Measurements from ENCODE around the gene LAMB2.

GRCh38 chr3:49122022-49122421 lies 10.8 kb downstream of the LAMB2 start:
- no peak for TF ChIP-seq EP300 (IDR thresholded peaks at IDR 0.05; ENCODE audit: borderline replicate concordance)
- no peak for TF ChIP-seq FOXM1 (IDR thresholded peaks at IDR 0.05; ENCODE audit: borderline replicate concordance, low read depth)
- no peak for TF ChIP-seq TAF1 (IDR thresholded peaks at IDR 0.05; ENCODE audit: low read depth)
- TF ChIP-seq YY1 (IDR thresholded peaks at IDR 0.05; ENCODE audit: low read depth): no peak
- TF ChIP-seq, protein P1, sequence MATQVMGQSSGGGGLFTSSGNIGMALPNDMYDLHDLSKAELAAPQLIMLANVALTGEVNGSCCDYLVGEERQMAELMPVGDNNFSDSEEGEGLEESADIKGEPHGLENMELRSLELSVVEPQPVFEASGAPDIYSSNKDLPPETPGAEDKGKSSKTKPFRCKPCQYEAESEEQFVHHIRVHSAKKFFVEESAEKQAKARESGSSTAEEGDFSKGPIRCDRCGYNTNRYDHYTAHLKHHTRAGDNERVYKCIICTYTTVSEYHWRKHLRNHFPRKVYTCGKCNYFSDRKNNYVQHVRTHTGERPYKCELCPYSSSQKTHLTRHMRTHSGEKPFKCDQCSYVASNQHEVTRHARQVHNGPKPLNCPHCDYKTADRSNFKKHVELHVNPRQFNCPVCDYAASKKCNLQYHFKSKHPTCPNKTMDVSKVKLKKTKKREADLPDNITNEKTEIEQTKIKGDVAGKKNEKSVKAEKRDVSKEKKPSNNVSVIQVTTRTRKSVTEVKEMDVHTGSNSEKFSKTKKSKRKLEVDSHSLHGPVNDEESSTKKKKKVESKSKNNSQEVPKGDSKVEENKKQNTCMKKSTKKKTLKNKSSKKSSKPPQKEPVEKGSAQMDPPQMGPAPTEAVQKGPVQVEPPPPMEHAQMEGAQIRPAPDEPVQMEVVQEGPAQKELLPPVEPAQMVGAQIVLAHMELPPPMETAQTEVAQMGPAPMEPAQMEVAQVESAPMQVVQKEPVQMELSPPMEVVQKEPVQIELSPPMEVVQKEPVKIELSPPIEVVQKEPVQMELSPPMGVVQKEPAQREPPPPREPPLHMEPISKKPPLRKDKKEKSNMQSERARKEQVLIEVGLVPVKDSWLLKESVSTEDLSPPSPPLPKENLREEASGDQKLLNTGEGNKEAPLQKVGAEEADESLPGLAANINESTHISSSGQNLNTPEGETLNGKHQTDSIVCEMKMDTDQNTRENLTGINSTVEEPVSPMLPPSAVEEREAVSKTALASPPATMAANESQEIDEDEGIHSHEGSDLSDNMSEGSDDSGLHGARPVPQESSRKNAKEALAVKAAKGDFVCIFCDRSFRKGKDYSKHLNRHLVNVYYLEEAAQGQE (IDR thresholded peaks at IDR 0.05; ENCODE audit: low read depth): no peak
- TF ChIP-seq NFIC (IDR thresholded peaks at IDR 0.05): no peak
- no peak for TF ChIP-seq RAD21 (IDR thresholded peaks at IDR 0.05; ENCODE audit: low read depth)
- TF ChIP-seq TCF12 (IDR thresholded peaks at IDR 0.05; ENCODE audit: low read depth): no peak
- TF ChIP-seq, protein P2, sequence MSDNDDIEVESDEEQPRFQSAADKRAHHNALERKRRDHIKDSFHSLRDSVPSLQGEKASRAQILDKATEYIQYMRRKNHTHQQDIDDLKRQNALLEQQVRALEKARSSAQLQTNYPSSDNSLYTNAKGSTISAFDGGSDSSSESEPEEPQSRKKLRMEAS (IDR thresholded peaks at IDR 0.05): no peak
- TF ChIP-seq CREB1 (IDR thresholded peaks at IDR 0.05; ENCODE audit: low read depth): no peak
- no peak for TF ChIP-seq EGR1 (IDR thresholded peaks at IDR 0.05)
- TF ChIP-seq CEBPB (IDR thresholded peaks at IDR 0.05): no peak

All from Ishikawa (cell line).